ENCODE measurements around the gene PLK5. TPM values are rescaled to one million over a fixed set of nuclear protein-coding genes. Genes with fewer than 3 reads are reported as not detected.

PLK5 gene
- total and polyA plus RNA-seq, 2 experiments from 2014 or later, result 0.97 to 1.2 TPM

DNA sequence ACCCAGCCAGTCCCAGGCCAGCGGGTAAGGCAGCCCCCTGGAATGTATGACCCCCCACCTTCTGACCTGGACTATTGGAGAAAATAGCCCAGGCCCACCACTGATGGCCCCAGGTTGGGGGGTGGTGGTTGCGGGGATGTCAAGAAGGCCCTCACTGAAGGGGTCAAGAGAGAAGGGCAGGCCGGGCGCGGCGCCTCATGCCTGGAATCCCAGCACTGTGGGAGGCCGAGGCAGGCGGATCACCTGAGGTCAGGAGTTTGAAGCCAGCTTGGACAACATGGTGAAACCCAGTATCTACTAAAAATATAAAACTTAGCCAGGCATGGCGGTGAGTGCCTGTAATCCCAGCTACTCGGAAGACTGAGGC is 9.6 kb upstream of the PLK5 start (continued):
- TF ChIP-seq EZH2phosphoT487 (IDR thresholded peaks at IDR 0.05; ENCODE audit: unreplicated experiment) (no peak), EZH2 (IDR thresholded peaks at IDR 0.05; ENCODE audit: low read depth, unreplicated experiment) (no peak), STAT1 (IDR thresholded peaks at IDR 0.05; ENCODE audit: unreplicated experiment) (no peak), NANOG (IDR thresholded peaks at IDR 0.05; ENCODE audit: borderline replicate concordance) (no peak)
- TF ChIP-seq, protein P1, sequence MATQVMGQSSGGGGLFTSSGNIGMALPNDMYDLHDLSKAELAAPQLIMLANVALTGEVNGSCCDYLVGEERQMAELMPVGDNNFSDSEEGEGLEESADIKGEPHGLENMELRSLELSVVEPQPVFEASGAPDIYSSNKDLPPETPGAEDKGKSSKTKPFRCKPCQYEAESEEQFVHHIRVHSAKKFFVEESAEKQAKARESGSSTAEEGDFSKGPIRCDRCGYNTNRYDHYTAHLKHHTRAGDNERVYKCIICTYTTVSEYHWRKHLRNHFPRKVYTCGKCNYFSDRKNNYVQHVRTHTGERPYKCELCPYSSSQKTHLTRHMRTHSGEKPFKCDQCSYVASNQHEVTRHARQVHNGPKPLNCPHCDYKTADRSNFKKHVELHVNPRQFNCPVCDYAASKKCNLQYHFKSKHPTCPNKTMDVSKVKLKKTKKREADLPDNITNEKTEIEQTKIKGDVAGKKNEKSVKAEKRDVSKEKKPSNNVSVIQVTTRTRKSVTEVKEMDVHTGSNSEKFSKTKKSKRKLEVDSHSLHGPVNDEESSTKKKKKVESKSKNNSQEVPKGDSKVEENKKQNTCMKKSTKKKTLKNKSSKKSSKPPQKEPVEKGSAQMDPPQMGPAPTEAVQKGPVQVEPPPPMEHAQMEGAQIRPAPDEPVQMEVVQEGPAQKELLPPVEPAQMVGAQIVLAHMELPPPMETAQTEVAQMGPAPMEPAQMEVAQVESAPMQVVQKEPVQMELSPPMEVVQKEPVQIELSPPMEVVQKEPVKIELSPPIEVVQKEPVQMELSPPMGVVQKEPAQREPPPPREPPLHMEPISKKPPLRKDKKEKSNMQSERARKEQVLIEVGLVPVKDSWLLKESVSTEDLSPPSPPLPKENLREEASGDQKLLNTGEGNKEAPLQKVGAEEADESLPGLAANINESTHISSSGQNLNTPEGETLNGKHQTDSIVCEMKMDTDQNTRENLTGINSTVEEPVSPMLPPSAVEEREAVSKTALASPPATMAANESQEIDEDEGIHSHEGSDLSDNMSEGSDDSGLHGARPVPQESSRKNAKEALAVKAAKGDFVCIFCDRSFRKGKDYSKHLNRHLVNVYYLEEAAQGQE (IDR thresholded peaks at IDR 0.05; ENCODE audit: unreplicated experiment), result no peak
- TF ChIP-seq, protein P2, sequence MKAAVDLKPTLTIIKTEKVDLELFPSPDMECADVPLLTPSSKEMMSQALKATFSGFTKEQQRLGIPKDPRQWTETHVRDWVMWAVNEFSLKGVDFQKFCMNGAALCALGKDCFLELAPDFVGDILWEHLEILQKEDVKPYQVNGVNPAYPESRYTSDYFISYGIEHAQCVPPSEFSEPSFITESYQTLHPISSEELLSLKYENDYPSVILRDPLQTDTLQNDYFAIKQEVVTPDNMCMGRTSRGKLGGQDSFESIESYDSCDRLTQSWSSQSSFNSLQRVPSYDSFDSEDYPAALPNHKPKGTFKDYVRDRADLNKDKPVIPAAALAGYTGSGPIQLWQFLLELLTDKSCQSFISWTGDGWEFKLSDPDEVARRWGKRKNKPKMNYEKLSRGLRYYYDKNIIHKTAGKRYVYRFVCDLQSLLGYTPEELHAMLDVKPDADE (IDR thresholded peaks at IDR 0.05), result no peak

DNA sequence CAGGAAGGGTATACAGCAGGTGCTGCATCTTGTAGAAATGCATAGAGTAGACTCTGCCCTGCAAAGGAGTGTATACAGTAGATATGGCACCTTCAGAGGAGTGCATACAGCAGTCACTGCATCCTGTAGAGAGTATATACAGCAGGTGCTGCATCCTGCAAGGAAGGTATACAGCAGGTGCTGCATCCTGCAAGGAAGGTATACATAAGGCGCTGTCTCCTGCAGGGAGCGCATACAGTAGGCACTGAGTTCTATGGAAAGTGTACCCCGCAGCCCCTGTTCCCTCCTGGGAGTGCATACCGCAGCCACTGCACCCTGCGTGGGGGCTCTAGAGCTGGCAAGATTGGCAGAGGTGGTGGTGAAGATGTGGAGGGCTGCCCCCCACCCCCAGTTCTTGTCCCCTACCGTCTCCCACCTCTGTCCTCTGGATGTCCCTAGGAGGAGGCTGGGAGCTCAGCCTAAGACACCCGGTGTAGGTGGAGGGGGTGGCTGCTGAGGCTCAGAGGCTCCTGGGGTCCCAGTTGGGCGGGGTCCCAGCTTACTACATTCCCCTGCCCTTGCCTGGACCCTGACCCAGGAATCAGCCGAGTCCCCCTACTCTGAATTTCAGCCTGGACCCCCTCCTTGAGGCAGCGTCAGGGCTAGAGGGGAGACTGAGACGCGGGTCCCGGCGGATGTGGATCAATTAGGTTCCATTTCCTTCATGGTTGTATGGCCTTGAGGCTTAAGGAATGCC is 8.7 kb upstream of the PLK5 start:
- Mint-ChIP-seq H3K27ac (no peak overlapping the region), H3K27me3 (ENCODE audit: insufficient read depth, low read depth, poor library complexity) (peaks cover 18% of the 10 kb centered on the region), H3K4me3 (no peak overlapping the region), H3K36me3 (ENCODE audit: low read depth) (no peaks in the 10 kb centered on the region), H3K4me1 (no peaks in the 10 kb centered on the region), H3K9me3 (peaks cover 5% of the 10 kb centered on the region)
- H3K36me3 ChIP-seq (ENCODE audit: insufficient read depth), result no peaks in the 10 kb centered on the region
- no peak for ATAC-seq
- no peaks in the 10 kb centered on the region for H3K79me2 ChIP-seq (replicated peaks; ENCODE audit: insufficient read depth)
- no peaks in the 10 kb centered on the region; the same call in 1 of the 2 replicates for H4K20me1 ChIP-seq (replicated peaks; ENCODE audit: insufficient read depth)
- no peaks in the 10 kb centered on the region for H3K9me2 ChIP-seq (ENCODE audit: insufficient read depth)
- H2AFZ ChIP-seq, result no peak overlapping the region
- TF ChIP-seq CREB1 (CRISPR knock-in tag; IDR thresholded peaks at IDR 0.05; ENCODE audit: low read depth) (no peak), ZNF114 (CRISPR knock-in tag; IDR thresholded peaks at IDR 0.05) (no peak), ZNF331 (CRISPR knock-in tag; IDR thresholded peaks at IDR 0.05; ENCODE audit: low read depth) (no peak), STAT1 (IDR thresholded peaks at IDR 0.05; ENCODE audit: unreplicated experiment) (no peak), EZH2phosphoT487 (IDR thresholded peaks at IDR 0.05; ENCODE audit: unreplicated experiment) (no peak), NANOG (IDR thresholded peaks at IDR 0.05; ENCODE audit: borderline replicate concordance) (no peak)
- TF ChIP-seq, protein P3, sequence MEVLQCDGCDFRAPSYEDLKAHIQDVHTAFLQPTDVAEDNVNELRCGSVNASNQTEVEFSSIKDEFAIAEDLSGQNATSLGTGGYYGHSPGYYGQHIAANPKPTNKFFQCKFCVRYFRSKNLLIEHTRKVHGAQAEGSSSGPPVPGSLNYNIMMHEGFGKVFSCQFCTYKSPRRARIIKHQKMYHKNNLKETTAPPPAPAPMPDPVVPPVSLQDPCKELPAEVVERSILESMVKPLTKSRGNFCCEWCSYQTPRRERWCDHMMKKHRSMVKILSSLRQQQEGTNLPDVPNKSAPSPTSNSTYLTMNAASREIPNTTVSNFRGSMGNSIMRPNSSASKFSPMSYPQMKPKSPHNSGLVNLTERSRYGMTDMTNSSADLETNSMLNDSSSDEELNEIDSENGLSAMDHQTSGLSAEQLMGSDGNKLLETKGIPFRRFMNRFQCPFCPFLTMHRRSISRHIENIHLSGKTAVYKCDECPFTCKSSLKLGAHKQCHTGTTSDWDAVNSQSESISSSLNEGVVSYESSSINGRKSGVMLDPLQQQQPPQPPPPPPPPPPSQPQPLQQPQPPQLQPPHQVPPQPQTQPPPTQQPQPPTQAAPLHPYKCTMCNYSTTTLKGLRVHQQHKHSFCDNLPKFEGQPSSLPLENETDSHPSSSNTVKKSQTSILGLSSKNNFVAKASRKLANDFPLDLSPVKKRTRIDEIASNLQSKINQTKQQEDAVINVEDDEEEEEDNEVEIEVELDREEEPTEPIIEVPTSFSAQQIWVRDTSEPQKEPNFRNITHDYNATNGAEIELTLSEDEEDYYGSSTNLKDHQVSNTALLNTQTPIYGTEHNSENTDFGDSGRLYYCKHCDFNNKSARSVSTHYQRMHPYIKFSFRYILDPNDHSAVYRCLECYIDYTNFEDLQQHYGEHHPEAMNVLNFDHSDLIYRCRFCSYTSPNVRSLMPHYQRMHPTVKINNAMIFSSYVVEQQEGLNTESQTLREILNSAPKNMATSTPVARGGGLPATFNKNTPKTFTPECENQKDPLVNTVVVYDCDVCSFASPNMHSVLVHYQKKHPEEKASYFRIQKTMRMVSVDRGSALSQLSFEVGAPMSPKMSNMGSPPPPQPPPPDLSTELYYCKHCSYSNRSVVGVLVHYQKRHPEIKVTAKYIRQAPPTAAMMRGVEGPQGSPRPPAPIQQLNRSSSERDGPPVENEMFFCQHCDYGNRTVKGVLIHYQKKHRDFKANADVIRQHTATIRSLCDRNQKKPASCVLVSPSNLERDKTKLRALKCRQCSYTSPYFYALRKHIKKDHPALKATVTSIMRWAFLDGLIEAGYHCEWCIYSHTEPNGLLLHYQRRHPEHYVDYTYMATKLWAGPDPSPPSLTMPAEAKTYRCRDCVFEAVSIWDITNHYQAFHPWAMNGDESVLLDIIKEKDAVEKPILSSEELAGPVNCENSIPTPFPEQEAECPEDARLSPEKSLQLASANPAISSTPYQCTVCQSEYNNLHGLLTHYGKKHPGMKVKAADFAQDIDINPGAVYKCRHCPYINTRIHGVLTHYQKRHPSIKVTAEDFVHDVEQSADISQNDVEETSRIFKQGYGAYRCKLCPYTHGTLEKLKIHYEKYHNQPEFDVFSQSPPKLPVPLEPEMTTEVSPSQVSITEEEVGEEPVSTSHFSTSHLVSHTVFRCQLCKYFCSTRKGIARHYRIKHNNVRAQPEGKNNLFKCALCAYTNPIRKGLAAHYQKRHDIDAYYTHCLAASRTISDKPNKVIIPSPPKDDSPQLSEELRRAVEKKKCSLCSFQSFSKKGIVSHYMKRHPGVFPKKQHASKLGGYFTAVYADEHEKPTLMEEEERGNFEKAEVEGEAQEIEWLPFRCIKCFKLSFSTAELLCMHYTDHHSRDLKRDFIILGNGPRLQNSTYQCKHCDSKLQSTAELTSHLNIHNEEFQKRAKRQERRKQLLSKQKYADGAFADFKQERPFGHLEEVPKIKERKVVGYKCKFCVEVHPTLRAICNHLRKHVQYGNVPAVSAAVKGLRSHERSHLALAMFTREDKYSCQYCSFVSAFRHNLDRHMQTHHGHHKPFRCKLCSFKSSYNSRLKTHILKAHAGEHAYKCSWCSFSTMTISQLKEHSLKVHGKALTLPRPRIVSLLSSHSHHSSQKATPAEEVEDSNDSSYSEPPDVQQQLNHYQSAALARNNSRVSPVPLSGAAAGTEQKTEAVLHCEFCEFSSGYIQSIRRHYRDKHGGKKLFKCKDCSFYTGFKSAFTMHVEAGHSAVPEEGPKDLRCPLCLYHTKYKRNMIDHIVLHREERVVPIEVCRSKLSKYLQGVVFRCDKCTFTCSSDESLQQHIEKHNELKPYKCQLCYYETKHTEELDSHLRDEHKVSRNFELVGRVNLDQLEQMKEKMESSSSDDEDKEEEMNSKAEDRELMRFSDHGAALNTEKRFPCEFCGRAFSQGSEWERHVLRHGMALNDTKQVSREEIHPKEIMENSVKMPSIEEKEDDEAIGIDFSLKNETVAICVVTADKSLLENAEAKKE (CRISPR knock-in tag; IDR thresholded peaks at IDR 0.05), result no peak
- H3F3A ChIP-seq (replicated peaks; ENCODE audit: low read depth), result 0 out of 2 replicates have a peak, but pooled peaks cover 4% of the 10 kb centered on the region
- DNase-seq (ENCODE audit: low spot score), result no peak
- peaks cover 4% of the 10 kb centered on the region; the same call in 1 of the 2 replicates for H3K27me3 ChIP-seq (ENCODE audit: insufficient read depth)
- H3K4me3 ChIP-seq, result no peak overlapping the region
- H3K4me2 ChIP-seq, result no peak overlapping the region
- H3K27ac ChIP-seq (ENCODE audit: low read depth), result no peak overlapping the region
- H3K4me1 ChIP-seq (ENCODE audit: insufficient read depth), result no peaks in the 10 kb centered on the region

Measured in GM23338 (cell line).